B cell (primary cell): ENCODE results near the gene FAM222A. TPM values are rescaled to one million over a fixed set of nuclear protein-coding genes. Genes with fewer than 3 reads are reported as not detected.

Experiments used
- ATAC-seq: fragments of 200-7000 bp; cut with Tn5 transposase; one replicate; pipeline ENCODE4 v1.10.0; 2021; ENCODE audit warnings: low read depth, mild to moderate bottlenecking, moderate number of reproducible peaks, moderate library complexity
- CTCF ChIA-PET: fragments of 350-600 bp; sonication (Branson Sonifier 250); formaldehyde crosslinking; loops from one replicate; lab custom pipeline; 2021; ENCODE audit warnings: antibody characterized with exemption, inconsistent platforms; lab: Charles Lee
- POLR2A ChIA-PET: fragments of 350-600 bp; sonication (Branson Sonifier 250); formaldehyde crosslinking; loops from one replicate; lab custom pipeline; 2021; ENCODE audit warnings: antibody characterized with exemption; lab: Charles Lee
- DNase-seq: peaks from one replicate; pipeline ENCODE4 v3.0.0; 2013
- H2AFZ ChIP-seq: 2 replicates; pipeline ENCODE4 v1.6.1; 2012; ENCODE audit warnings: mild to moderate bottlenecking, low read depth, low read length; ENCODE audit not compliant: insufficient read depth, poor library complexity, severe bottlenecking
- H3K27ac ChIP-seq, 2 donors: 1 replicate in 1 of 2; 2 replicates in 1 of 2; pipeline ENCODE4 v1.5.1; 2012 to 2013; ENCODE audit warnings: low read length in 2 of 2, mild to moderate bottlenecking in 2 of 2, moderate library complexity in 1 of 2
- H3K27me3 ChIP-seq, 4 experiments: fragments of 200-600 bp in 1 of 4; sonication (generic) in 1 of 4; replicated peaks in 1 of 4; 1 replicate in 2 of 4; 2 replicates in 2 of 4; pipeline versions ENCODE4 v1.6.1 to v1.7.0; 2013 to 2016; ENCODE audit warnings: low read length in 3 of 4, mild to moderate bottlenecking in 2 of 4, mixed read lengths in 1 of 4, moderate library complexity in 1 of 4; ENCODE audit not compliant: insufficient read depth in 4 of 4, control insufficient read depth in 3 of 4; ENCODE audit errors: control extremely low read depth in 1 of 4
- H3K36me3 ChIP-seq, 2 experiments: replicated peaks in 1 of 2; 1 replicate in 1 of 2; 2 replicates in 1 of 2; pipeline versions ENCODE4 v1.6.1 to v1.7.1; 2013; ENCODE audit warnings: low read length in 1 of 2; ENCODE audit not compliant: insufficient read depth in 2 of 2, control insufficient read depth in 1 of 2; ENCODE audit errors: control extremely low read depth in 1 of 2, extremely low read depth in 1 of 2
- H3K4me1 ChIP-seq, 2 donors: fragments of 200-600 bp in 1 of 2; sonication (generic) in 1 of 2; 1 replicate in 1 of 2; 2 replicates in 1 of 2; pipeline versions ENCODE4 v1.5.1 to v1.6.1; 2013 to 2017; ENCODE audit warnings: low read length in 2 of 2; ENCODE audit not compliant: control insufficient read depth in 2 of 2, insufficient read depth in 2 of 2
- H3K4me2 ChIP-seq: replicated peaks from 2 replicates; pipeline ENCODE3; 2012; ENCODE audit warnings: mild to moderate bottlenecking, low read depth, low read length; ENCODE audit not compliant: poor library complexity, severe bottlenecking
- H3K4me3 ChIP-seq, 5 experiments: fragments of 200-600 bp in 1 of 5; sonication (generic) in 1 of 5; 1 replicate in 3 of 5; 2 replicates in 2 of 5; pipeline versions ENCODE4 v1.5.1 to v1.7.0; 2011 to 2016; ENCODE audit warnings: low read length in 4 of 5, mild to moderate bottlenecking in 4 of 5, low read depth in 2 of 5, control low read depth in 1 of 5, moderate library complexity in 1 of 5; ENCODE audit not compliant: insufficient read depth in 1 of 5; ENCODE audit errors: control extremely low read depth in 1 of 5, extremely low read depth in 1 of 5
- H3K79me2 ChIP-seq: fragments of 200-600 bp; sonication (generic); one replicate; pipeline ENCODE4 v1.6.0; 2016; ENCODE audit warnings: low read length; ENCODE audit not compliant: control insufficient read depth, insufficient read depth
- H3K9ac ChIP-seq: fragments of 200-600 bp; sonication (generic); 2 replicates; pipeline ENCODE4 v1.6.1; 2017; ENCODE audit warnings: mild to moderate bottlenecking, low read length, moderate library complexity
- H3K9me3 ChIP-seq, 3 donors: one replicate each; pipeline versions ENCODE4 v1.6.1 to v1.7.1; 2013; ENCODE audit warnings: low read length in 2 of 3; ENCODE audit not compliant: control insufficient read depth in 2 of 3, insufficient read depth in 1 of 3; ENCODE audit errors: control extremely low read depth in 1 of 3
- H4K20me1 ChIP-seq: 2 replicates; pipeline ENCODE4 v1.6.0; 2012; ENCODE audit warnings: mild to moderate bottlenecking, low read length; ENCODE audit not compliant: insufficient read depth, control insufficient read depth, poor library complexity, severe bottlenecking
- H3K27ac Mint-ChIP-seq: one replicate; pipeline ENCODE4 v1.8.0; 2021; ENCODE audit warnings: mixed read lengths
- H3K27me3 Mint-ChIP-seq: one replicate; pipeline ENCODE4 v1.8.0; 2021; ENCODE audit warnings: mixed read lengths
- H3K4me1 Mint-ChIP-seq: one replicate; pipeline ENCODE4 v1.8.0; 2021; ENCODE audit warnings: mixed read lengths
- H3K4me3 Mint-ChIP-seq: one replicate; pipeline ENCODE4 v1.8.0; 2021; ENCODE audit warnings: mixed read lengths
- H3K9me3 Mint-ChIP-seq: one replicate; pipeline ENCODE4 v1.8.0; 2022; ENCODE audit warnings: mixed read lengths; ENCODE audit not compliant: insufficient read depth
- CTCF ChIP-seq: fragments of 200-600 bp; IDR thresholded peaks from one replicate; pipeline ENCODE4 v1.8.0; 2022; ENCODE audit warnings: antibody characterized with exemption, mild to moderate bottlenecking
- EZH2 ChIP-seq: IDR thresholded peaks from 2 replicates; pipeline ENCODE4 v1.6.1; 2012; ENCODE audit warnings: borderline replicate concordance, low read depth, mild to moderate bottlenecking, moderate library complexity, low read length; ENCODE audit not compliant: insufficient read depth, poor library complexity, severe bottlenecking
- WGBS: methylation state at CpG from one replicate; pipeline ENCODE4 v1.1.5; 2013; ENCODE audit warnings: missing lambda C conversion rate; ENCODE audit not compliant: insufficient coverage; 5-methylcytosine and 5-hydroxymethylcytosine counted together
- intact Hi-C: fragments of 100-400 bp; cut with micrococcal nuclease; formaldehyde crosslinking; loops from one replicate; pipeline ENCODE4 v1.10.0; 2022
- polyA plus RNA-seq: library from polyadenylated mRNA; depleted of rRNA; stranded (reverse); fragments of >200 nt; gene quantifications from 2 replicates; pipeline ENCODE4 v1.2.3, GENCODE V29; 2012
- total RNA-seq, 2 donors: library from RNA; stranded (reverse); fragments of 120-200 nt in 1 of 2; gene quantifications; 1 replicate in 1 of 2; 2 replicates in 1 of 2; pipeline versions ENCODE4 v1.2.3 to v1.2.4, GENCODE V29; 2013 to 2022

Gene FAM222A
- total and polyA plus RNA-seq, 2 donors (not counting 1 experiment from before 2014, with no cell fraction given) = 0.49 to 4.6 TPM

GRCh38 chr12:109815225-109815624, 101.6 kb downstream of the FAM222A start:
- no peaks in the 10 kb centered on the region for H3K9me3 Mint-ChIP-seq
- no peaks in the 10 kb centered on the region for H3K79me2 ChIP-seq
- no peak overlapping the region for H3K4me3 ChIP-seq
- H3K27me3 Mint-ChIP-seq = peaks cover 13% of the 10 kb centered on the region
- H3K27me3 ChIP-seq = peaks cover 0 to 13% (median 0%) of the 10 kb centered on the region in 4 experiments
- intact Hi-C loops = no loop called here
- TF ChIP-seq CTCF (no peak), EZH2 (no peak)
- no peak overlapping the region for H2AFZ ChIP-seq
- no peaks in the 10 kb centered on the region for H4K20me1 ChIP-seq
- H3K27ac Mint-ChIP-seq = no peak overlapping the region
- no peak for DNase-seq
- no peak overlapping the region for H3K4me2 ChIP-seq
- H3K4me1 ChIP-seq = no peaks in the 10 kb centered on the region
- WGBS = 93% methylated on average over 4 of the region's 4 CpGs
- ChIA-PET POLR2A (no interaction called here), CTCF (interaction anchor here (1.3 kb wide), 1 partner anchor 10 kb away, joined by 3 read pairs; no protein-coding TSS in a partner anchor)
- H3K4me3 Mint-ChIP-seq = no peak overlapping the region
- no peak overlapping the region for H3K27ac ChIP-seq
- no peak overlapping the region for H3K9ac ChIP-seq
- ATAC-seq = no peak
- no peaks in the 10 kb centered on the region for H3K9me3 ChIP-seq
- no peaks in the 10 kb centered on the region for H3K4me1 Mint-ChIP-seq
- H3K36me3 ChIP-seq = no peaks in the 10 kb centered on the region

DNA sequence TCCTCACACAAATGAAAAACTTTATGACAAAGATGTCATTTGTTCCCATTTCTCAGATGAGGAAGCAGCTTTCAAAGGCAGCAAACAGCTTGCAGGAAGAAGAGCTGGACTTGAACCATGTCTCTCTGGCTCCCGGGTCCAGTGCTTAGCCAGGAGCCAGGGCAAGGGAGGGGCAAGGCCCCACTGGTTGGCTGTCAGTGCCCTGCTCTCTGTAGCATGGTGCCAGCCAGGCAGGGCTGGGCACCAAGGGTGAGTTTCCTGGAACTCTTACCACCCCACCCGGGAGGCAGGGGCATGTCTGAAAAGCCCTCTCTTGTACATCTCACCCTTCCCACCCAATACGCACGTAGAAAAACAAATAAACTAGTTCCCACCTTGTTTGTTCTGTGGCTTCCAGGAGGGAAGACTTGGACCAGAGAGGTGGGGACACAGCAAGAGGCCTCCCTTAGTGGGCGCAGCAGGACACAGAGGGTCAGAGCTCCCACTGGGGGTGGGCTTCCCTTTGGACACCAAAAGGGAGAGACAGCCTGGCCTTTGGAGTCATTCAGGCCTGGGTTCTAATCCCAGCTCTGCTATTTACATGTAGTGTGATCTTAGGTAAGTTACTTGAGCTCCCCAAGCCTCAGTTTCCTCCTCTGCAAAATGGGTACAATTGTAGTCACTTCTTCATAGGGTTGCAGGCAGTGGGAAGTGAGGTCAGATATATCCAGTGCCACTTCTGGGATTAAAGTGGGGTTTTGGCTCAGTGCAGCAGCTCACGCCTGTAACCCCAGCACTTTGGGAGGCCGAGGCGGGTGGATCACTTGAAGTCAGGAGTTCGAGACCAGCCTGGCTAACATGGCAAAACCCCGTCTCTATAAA, 102.4 kb downstream of the FAM222A start:
- Histone ChIP-seq H3K79me2 (no peaks in the 10 kb centered on the region), H3K27ac (no peak overlapping the region), H4K20me1 (no peaks in the 10 kb centered on the region), H3K9me3 (no peaks in the 10 kb centered on the region), H3K27me3 (peaks cover 0 to 10% (median 0%) of the 10 kb centered on the region in 4 experiments), H2AFZ (no peak overlapping the region), H3K36me3 (no peaks in the 10 kb centered on the region), H3K4me2 (no peak overlapping the region), H3K4me1 (no peaks in the 10 kb centered on the region), H3K4me3 (no peak overlapping the region), H3K9ac (no peak overlapping the region)
- ChIA-PET CTCF (no interaction called here), POLR2A (no interaction called here)
- intact Hi-C loops = no loop called here
- DNase-seq (no peak), ATAC-seq (no peak)
- Mint-ChIP-seq H3K27me3 (peaks cover 13% of the 10 kb centered on the region), H3K27ac (no peak overlapping the region), H3K4me3 (no peak overlapping the region), H3K4me1 (no peaks in the 10 kb centered on the region), H3K9me3 (no peaks in the 10 kb centered on the region)
- TF ChIP-seq EZH2 (no peak), CTCF (no peak)
- WGBS = 94% methylated on average over 7 of the region's 10 CpGs
